Pancreas (tissue), 10 donors: ENCODE data around the gene TSPAN9. TPM values are rescaled to one million over a fixed set of nuclear protein-coding genes. Genes with fewer than 3 reads are reported as not detected.

Experiments used
- ATAC-seq, 4 donors: fragments of 200-7000 bp; cut with Tn5 transposase; one replicate each; pipeline versions ENCODE4 v1.8.0 to v1.9.1; 2020; ENCODE audit warnings: mild to moderate bottlenecking in 4 of 4, moderate library complexity in 4 of 4
- DNase-seq, 6 donors: peaks; one replicate each; pipeline ENCODE4 v3.0.0-alpha.2; 2020
- FAIRE-seq: peaks from 2 replicates; lab custom pipeline; 2012; peaks lifted over from hg19 to GRCh38; lab: Jason Lieb, UNC
- H3K27ac ChIP-seq, 4 donors: fragments of 200-600 bp; sonication (generic); 1 replicate in 3 of 4; 2 replicates in 1 of 4; pipeline versions ENCODE4 v1.5.0 to v1.8.0; 2020
- H3K27me3 ChIP-seq, 4 donors: fragments of 200-600 bp; one replicate each; pipeline ENCODE4 v1.8.0; 2021
- H3K36me3 ChIP-seq, 3 donors: fragments of 200-600 bp; sonication (generic) in 1 of 3; one replicate each; pipeline versions ENCODE4 v1.5.0 to v1.8.0; 2020 to 2021
- H3K4me1 ChIP-seq, 3 donors: fragments of 200-600 bp; one replicate each; pipeline ENCODE4 v1.8.0; 2021
- H3K4me3 ChIP-seq, 4 donors: fragments of 200-600 bp; sonication (generic) in 2 of 4; one replicate each; pipeline versions ENCODE4 v1.5.0 to v1.8.0; 2020 to 2021
- H3K9me3 ChIP-seq, 4 donors: fragments of 200-600 bp; one replicate each; pipeline ENCODE4 v1.8.0; 2021
- WGBS, 2 donors: extraction: QIAGEN DNeasy Blood & Tissue Kit; methylation state at CpG; one replicate each; pipeline ENCODE4 v1.1.7; 2013; 5-methylcytosine and 5-hydroxymethylcytosine counted together
- intact Hi-C, 3 donors: fragments of 100-400 bp; cut with DNase I; formaldehyde crosslinking; loops; one replicate each; pipeline versions ENCODE4 v1.11.1 to v1.14.2; 2022
- polyA plus RNA-seq, 2 donors: library from polyadenylated mRNA; stranded (reverse); fragments of 200-250 nt; gene quantifications; one replicate each; pipeline ENCODE4 v1.2.3, GENCODE V29; 2013
- total RNA-seq, 6 donors: library from RNA; stranded (reverse); fragmentation: NEBNext Ultra II Directional in 4 of 6; extraction: Animal tissue kit (Norgen Biotek cat#: 25700) in 4 of 6; gene quantifications; one replicate each; pipeline versions ENCODE4 v1.2.1 to v1.2.4, GENCODE V29; 2021 to 2023
- TF ChIP-seq, protein P1 (sequence below), 4 donors: fragments of 200-600 bp; sonication (generic) in 3 of 4; IDR thresholded peaks; one replicate each; pipeline versions ENCODE4 v1.5.0 to v1.8.0; 2021; ENCODE audit warnings: antibody characterized with exemption in 4 of 4
- donor health status: healthy with polysubstance abuse.
- donor health status: DM: no; HTN: no; CAD: no; lungs with moderate emphysema.
- donor health status: DM: no; HTN: no; CAD: no.
- donor health status: control.
- donor health status: control.
- donor health status: Bipolar disorder and iron deficiency.
- donor health status: DM: yes; HTN: yes; CAD: no.
- donor health status: DM: no; HTN: no; CAD: no.
- donor health status: DM: no; HTN: no; CAD: no.
- donor health status: DM: yes; HTN: yes; CAD: no.

Gene TSPAN9
- total and polyA plus RNA-seq, 8 donors = 7.8 to 19.5 (median 13.0) TPM

DNA sequence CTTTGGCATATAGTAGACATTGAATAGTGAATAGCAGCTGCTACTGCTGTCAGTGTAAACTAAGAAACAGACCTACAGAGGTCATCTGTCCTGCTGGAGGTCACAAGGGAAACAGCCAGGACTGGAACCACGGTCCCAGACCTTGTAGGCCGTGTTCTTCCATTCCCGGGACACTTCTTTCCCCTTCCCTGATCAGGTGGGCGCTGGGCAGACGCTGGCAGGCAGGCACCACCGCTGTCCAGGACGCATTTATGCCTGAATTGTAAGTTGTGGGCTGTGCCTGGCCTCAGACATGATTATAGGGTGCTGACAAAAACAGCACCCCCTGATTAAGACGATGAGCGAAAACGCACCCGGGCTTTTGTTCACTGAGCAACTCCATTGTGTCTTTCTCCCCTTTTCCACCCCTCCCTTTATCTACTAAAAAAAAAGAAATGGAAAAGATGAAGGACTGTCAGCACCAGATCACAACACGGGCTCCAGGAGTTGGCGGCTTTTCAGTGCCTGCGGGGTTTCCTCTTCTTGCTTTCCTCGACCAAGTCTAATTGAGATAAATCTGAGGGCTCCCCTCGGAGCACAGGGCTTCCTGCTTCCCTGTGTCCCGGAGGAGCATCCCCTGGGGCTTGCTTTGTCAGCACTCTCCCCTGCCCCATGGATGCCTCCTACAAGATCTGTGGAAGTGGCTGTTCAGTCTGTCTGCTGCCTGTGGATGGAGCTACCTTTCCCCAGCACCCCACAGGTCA, 80.6 kb downstream of the TSPAN9 start:
- H3K9me3 ChIP-seq = no peaks in the 10 kb centered on the region
- FAIRE-seq (no peak), DNase-seq (peak in 1 of 6 donors; percentile 4), ATAC-seq (no peak)
- no peaks in the 10 kb centered on the region for H3K27me3 ChIP-seq
- 89 to 90% methylated on average over 17 of the region's 17 CpGs for WGBS, 2 donors
- intact Hi-C loops = no loop called here
- H3K4me3 ChIP-seq = no peak overlapping the region
- TF ChIP-seq, protein P1, sequence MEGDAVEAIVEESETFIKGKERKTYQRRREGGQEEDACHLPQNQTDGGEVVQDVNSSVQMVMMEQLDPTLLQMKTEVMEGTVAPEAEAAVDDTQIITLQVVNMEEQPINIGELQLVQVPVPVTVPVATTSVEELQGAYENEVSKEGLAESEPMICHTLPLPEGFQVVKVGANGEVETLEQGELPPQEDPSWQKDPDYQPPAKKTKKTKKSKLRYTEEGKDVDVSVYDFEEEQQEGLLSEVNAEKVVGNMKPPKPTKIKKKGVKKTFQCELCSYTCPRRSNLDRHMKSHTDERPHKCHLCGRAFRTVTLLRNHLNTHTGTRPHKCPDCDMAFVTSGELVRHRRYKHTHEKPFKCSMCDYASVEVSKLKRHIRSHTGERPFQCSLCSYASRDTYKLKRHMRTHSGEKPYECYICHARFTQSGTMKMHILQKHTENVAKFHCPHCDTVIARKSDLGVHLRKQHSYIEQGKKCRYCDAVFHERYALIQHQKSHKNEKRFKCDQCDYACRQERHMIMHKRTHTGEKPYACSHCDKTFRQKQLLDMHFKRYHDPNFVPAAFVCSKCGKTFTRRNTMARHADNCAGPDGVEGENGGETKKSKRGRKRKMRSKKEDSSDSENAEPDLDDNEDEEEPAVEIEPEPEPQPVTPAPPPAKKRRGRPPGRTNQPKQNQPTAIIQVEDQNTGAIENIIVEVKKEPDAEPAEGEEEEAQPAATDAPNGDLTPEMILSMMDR (IDR thresholded peaks at IDR 0.05) = no peak
- peaks cover 0 to 4% (median 2%) of the 10 kb centered on the region in 3 donors for H3K4me1 ChIP-seq
- H3K27ac ChIP-seq = no peak overlapping the region
- no peaks in the 10 kb centered on the region for H3K36me3 ChIP-seq

DNA sequence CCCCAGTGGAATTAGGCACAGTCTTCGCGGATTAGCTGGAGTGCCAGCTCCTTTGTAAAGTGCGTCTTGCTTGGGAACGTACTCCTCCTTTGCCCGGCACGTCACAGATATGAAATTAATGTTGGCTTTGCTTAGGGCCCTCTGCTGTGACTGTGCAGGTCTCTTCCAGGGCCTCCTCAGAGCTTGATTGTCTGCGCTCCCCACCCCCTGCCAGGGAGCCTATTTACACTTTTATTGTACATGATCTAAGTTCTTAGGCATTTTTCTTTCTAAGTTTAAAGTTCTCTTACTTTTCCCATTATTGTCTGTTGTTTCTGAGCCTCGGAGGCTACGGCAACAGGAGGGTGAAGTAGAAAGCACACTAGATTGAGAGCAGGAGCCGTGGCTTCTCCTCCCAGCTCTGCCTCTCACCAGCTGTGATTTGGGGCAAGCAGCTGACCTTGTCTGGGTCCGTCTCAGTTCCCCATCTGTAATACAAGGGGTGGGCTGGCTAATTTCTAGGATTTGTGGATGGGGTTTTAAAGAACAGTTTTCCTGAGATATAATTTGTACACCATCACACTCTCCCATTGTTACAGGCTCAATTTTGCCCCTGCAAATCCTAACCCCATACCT, 81.8 kb downstream of the TSPAN9 start:
- DNase-seq (no peak), ATAC-seq (peak in 3 of 4 donors; percentile 15 to 57 (median 44)), FAIRE-seq (no peak)
- Histone ChIP-seq H3K9me3 (no peaks in the 10 kb centered on the region), H3K4me3 (no peak overlapping the region), H3K27ac (peak overlapping the region in 3 of 4 donors; percentile 4 to 33 (median 26)), H3K4me1 (no peaks in the 10 kb centered on the region), H3K27me3 (no peaks in the 10 kb centered on the region), H3K36me3 (no peaks in the 10 kb centered on the region)
- TF ChIP-seq, protein P1 (IDR thresholded peaks at IDR 0.05) = no peak
- 60 to 65% methylated on average over 11 of the region's 11 CpGs for WGBS, 2 donors
- intact Hi-C loops = no loop called here

DNA sequence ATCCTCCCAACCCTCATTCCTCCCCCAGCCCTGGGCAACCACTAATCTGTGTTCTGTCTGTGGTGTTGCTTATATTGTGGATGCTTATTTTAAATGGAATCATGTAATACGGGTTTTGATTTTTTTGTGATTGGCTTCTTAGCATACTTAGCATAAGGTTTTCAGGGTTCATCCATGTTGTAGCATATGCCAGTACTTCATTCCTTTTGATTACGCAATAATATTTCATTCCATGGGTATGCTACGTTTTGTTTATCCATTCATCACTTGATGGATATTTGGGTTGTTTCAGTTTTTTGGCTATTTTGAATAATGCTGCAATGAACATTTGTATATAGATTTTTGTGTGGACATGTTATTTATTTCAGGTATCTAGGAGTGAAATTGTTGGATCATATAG, 82.9 kb downstream of the TSPAN9 start:
- no peak for DNase-seq
- intact Hi-C loops = no loop called here
- Histone ChIP-seq H3K36me3 (no peaks in the 10 kb centered on the region), H3K4me3 (no peak overlapping the region), H3K27me3 (no peaks in the 10 kb centered on the region), H3K27ac (no peak overlapping the region), H3K4me1 (no peaks in the 10 kb centered on the region), H3K9me3 (no peaks in the 10 kb centered on the region)
- WGBS, 2 donors = 72 to 74% methylated on average over 3 of the region's 3 CpGs
- no peak for FAIRE-seq
- no peak for ATAC-seq
- TF ChIP-seq, protein P1 (IDR thresholded peaks at IDR 0.05) = no peak

DNA sequence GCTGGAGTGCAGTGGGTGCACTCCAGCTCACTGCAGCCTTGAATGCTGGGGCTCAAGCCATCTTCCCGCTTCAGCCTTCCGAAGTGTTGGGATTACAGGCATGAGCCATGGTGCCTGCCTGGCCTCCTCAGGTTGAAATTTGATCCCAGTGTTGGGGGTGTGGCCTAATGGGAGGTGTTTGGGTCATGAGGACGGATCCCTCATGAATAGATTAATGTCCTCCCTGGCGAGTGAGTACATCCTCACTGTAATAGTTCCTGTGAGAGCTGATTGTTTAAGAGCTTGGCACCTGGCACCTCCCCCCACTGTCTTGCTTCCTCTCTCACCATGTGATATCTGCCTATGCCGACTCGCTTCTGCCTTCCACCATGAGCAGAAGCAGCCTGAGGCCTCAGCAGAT, 84.7 kb downstream of the TSPAN9 start:
- no peak for FAIRE-seq
- Histone ChIP-seq H3K4me3 (no peak overlapping the region), H3K27ac (no peak overlapping the region), H3K27me3 (no peaks in the 10 kb centered on the region), H3K4me1 (no peaks in the 10 kb centered on the region), H3K36me3 (no peaks in the 10 kb centered on the region), H3K9me3 (no peaks in the 10 kb centered on the region)
- ATAC-seq = no peak
- TF ChIP-seq, protein P1 (IDR thresholded peaks at IDR 0.05) = no peak
- DNase-seq = no peak
- 85 to 86% methylated on average over 6 of the region's 6 CpGs for WGBS, 2 donors
- intact Hi-C loops = no loop called here
